VCaP (cell line): ENCODE measurements around the gene KCNMA1.

Experiments used
- H3K27ac ChIP-seq: fragments of 450-650 bp; 2 replicates; pipeline ENCODE4 v1.5.1; 2017
- CTCF ChIP-seq: fragments of 450-650 bp; conservative IDR thresholded peaks from 2 replicates; pipeline ENCODE4 v1.5.1; 2017; ENCODE audit warnings: mild to moderate bottlenecking, moderate library complexity

Gene KCNMA1

GRCh38 chr10:77249901-77250459 is 387.6 kb downstream of the KCNMA1 start:
- TF ChIP-seq CTCF: no peak
- H3K27ac ChIP-seq: no peak overlapping the region

DNA sequence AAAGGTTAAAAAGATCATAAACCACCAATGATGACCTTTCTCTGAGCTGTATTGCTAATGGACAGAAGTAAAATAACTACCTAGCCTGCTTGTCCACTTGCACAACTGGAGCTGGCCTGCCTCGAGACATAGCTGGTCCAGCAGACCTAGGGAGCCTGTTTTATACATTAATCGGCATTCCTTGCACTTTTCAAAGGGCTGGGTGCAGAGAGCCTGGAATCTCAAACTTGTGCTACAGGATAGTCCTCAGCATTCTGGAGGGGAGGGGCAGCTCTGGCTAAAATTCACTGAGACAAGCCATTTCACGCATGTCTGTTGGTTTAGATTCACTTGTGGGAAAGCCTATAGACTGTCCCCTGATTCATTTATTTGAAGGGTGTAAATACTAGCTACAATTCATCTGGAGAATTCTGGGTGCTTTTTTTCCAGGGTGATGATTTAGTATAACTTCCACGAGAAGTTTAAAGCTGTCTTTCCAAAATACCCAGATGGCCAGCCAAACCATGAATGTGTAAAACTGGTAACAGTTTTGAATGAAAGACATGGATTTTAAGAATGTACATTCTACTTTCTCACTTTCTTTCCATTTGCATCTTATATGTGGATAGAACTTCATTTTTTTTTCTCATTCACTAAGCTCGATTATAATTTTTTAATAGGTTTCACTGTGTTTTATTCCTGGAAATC is 389.4 kb downstream of the KCNMA1 start:
- H3K27ac ChIP-seq: no peak overlapping the region
- TF ChIP-seq CTCF: no peak

DNA sequence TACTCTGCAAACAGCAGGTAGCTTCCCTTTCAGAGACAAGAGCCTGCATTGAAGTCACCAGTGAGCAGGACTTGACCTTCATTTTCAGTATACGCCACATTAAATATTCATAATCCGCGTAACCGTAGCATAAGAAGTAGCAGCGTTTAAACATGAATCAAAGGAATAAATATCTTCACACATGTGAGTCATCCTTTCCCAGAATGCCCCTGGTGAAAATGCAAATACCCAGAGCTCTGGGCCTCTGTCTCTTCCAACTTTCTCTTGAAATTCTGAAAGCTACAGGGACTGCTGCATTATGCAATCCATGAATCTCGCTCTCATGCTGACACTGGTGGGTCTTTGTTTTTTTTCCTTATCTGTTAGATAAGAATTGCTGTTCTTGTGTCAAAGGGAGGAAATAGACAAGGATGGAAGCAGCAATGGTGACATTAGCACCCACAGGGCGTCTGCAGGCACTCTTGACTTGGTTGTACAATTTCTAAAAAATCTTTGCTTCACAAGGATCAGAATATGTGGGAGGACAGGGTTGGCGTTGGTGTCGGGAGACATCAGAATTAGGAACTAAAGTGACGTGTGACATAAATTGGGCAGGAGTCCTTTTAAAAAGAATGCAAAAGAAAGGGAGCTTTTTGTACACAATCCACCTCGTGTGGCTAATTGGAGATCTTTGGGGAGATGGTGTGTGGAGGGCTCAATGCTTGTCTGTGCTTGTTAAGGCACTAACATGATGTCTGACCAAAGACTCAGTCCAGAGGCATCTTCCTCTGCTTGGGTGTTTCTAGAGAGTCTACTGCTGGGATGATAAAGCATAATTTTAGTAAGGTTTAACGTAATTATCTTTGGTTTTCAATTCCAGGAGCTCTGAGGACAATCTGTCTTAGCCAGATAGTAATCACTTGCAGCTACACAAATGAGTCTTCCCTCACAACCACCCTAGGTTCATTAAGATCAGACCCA is 390.3 kb downstream of the KCNMA1 start:
- H3K27ac ChIP-seq: no peak overlapping the region
- no peak for TF ChIP-seq CTCF

- no peak overlapping the region for H3K27ac ChIP-seq
- TF ChIP-seq CTCF: no peak
These were observed 391.7 kb downstream of the KCNMA1 start for GRCh38 chr10:77245953-77246352.

GRCh38 chr10:77244746-77245145 is 392.9 kb downstream of the KCNMA1 start:
- H3K27ac ChIP-seq: no peak overlapping the region
- TF ChIP-seq CTCF: no peak

- TF ChIP-seq CTCF: no peak
- H3K27ac ChIP-seq: no peak overlapping the region
These were observed 393.3 kb downstream of the KCNMA1 start for GRCh38 chr10:77244286-77244685.

DNA sequence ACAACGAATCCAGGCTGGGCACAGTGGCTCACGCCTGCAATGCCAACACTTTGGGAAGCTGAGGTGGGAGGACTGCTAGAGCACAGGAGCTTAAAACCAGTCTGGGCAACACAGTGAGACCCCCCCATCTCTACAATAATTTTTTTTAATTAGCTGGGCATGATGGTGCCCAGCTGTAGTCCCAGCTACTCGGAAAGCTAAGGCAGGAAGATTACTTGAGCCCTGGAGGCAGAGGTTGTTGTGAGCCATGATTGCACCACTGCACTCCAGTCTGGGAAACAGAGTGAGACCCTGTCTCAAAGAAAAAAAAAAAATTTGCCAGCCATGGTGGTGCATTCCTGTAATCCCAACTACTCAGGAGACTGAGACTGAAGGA is 396.3 kb downstream of the KCNMA1 start:
- no peak for TF ChIP-seq CTCF
- peak overlapping the region; percentile 90 for H3K27ac ChIP-seq
